Stimulated activated CD4-positive, alpha-beta T cell treated with anti-CD3 and anti-CD28 coated beads, Interleukin-15, amount 100 ng/mL, for 1 hour (primary cell): ENCODE measurements around the gene DNAI7.

Experiments used
- DNase-seq, 2 donors: peaks; one replicate each; pipeline ENCODE4 v3.0.0-alpha.2; 2020; ENCODE audit warnings: low read depth in 1 of 2, low spot score in 1 of 2

Gene DNAI7

GRCh38 chr12:25107920-25108319 is 87.0 kb downstream of the DNAI7 start:
- no peak for DNase-seq

- no peak for DNase-seq
Observed at GRCh38 chr12:25106818-25107217, 88.1 kb downstream of the DNAI7 start.

GRCh38 chr12:25102402-25102801 is 92.6 kb downstream of the DNAI7 start:
- no peak for DNase-seq

GRCh38 chr12:25101092-25101445 is 93.9 kb downstream of the DNAI7 start:
- no peak for DNase-seq

- DNase-seq = no peak
Observed at GRCh38 chr12:25100194-25101091, 94.5 kb downstream of the DNAI7 start.

- no peak for DNase-seq
Observed at GRCh38 chr12:25099010-25099409, 96.0 kb downstream of the DNAI7 start.

- no peak for DNase-seq
Observed at GRCh38 chr12:25089738-25090137, 105.2 kb downstream of the DNAI7 start.

GRCh38 chr12:25087596-25087995 is 107.4 kb downstream of the DNAI7 start:
- DNase-seq = no peak

GRCh38 chr12:25084816-25085215 is 110.1 kb downstream of the DNAI7 start:
- DNase-seq = no peak

- no peak for DNase-seq
Observed at GRCh38 chr12:25083211-25083610, 111.7 kb downstream of the DNAI7 start.

- DNase-seq = no peak
Observed at GRCh38 chr12:25082628-25083027, 112.3 kb downstream of the DNAI7 start.

GRCh38 chr12:25079393-25079792 is 115.6 kb downstream of the DNAI7 start:
- DNase-seq = no peak

GRCh38 chr12:25074954-25075353 is 120.0 kb downstream of the DNAI7 start:
- DNase-seq = no peak

- no peak for DNase-seq
Observed at GRCh38 chr12:25074113-25074512, 120.8 kb downstream of the DNAI7 start.

- DNase-seq = no peak
Observed at GRCh38 chr12:25072906-25073650, 121.9 kb downstream of the DNAI7 start.

- no peak for DNase-seq
Observed at GRCh38 chr12:25071366-25071765, 123.6 kb downstream of the DNAI7 start.

- DNase-seq = no peak
Observed at GRCh38 chr12:25069224-25069623, 125.7 kb downstream of the DNAI7 start.

GRCh38 chr12:25065035-25065434 is 129.9 kb downstream of the DNAI7 start:
- DNase-seq = no peak

- DNase-seq = no peak
Observed at GRCh38 chr12:25063873-25064628, 130.9 kb downstream of the DNAI7 start.

GRCh38 chr12:25058658-25059058 is 136.3 kb downstream of the DNAI7 start:
- no peak for DNase-seq
